SIG-M5 (cell line): ENCODE data around the gene TPSG1.
"Not testable (repeated sequence)": the region's sequence is repeated elsewhere in the genome, so short reads cannot be mapped to it uniquely, and the experiment has no call there.

Experiments used
- DNase-seq: peaks from one replicate; lab custom pipeline; 2025; lab: John Stamatoyannopoulos, UW

The TPSG1 gene

DNA sequence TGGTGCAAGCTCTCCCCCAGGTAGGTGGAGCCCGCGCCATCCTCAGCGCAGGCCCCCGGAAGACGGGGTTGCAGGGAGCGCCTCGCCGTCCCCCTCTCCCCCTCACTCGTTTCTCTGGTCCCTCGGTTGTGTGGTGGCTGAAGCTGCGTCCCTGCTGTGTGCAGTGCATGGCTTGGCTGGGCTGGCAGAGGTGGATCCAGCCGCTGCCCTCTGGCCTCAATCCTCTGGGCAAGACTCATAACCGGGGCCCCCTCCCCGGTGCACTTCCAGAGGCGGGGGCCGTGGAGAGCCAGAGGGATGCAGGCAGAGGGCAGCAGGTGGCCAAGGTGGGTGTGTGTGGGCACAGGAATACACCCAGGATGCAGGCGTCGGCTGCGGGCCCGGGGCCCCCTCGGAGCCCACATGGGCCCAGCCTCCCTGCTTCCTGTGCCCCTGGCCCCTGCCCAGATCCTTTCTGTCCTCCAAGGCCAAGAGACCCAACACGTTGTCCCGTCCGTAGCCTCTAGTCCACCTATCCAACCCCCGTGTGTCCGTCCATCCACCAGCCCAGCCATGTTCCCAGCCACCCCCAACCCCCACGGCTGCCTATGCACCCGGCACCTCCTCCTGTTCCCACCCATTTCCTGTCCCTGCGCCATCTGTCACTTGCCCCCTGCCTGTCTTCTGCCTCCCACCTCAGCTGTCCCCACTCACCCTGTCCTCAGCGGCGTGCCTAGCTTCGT lies 9.3 kb downstream of the TPSG1 start:
- DNase-seq: no peak

GRCh38 chr16:1214719-1215118 lies 10.3 kb downstream of the TPSG1 start:
- DNase-seq: no peak

DNA sequence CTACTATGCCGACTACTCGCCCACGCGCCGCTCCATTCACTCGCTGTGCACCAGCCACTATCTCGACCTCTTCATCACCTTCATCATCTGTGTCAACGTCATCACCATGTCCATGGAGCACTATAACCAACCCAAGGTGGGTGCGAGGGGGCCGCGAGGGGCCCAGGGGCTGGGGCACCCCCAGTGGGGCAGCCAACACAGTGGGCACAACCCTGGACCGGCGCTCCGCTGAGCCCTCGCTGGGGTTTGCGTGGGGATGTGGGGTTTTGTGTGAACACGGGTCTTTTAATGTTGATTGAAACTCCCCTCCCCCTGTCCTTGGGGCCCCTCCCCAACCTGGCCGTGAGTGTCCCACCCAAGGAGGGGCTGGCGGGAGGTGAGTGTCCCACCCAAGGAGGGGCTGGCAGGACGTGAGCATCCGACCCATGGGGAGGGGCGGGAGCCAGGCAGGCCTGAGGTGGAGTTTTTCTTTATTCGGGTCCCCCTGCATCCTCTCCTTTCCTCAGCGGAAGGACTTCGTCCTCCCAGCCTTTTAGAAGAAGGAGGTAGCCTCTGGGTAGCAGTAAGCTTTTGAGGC lies 11.2 kb downstream of the TPSG1 start:
- no peak for DNase-seq

- DNase-seq: no peak
Measured at GRCh38 chr16:1213231-1213630, 11.8 kb downstream of the TPSG1 start.

- DNase-seq: no peak
Measured at GRCh38 chr16:1212616-1213194, 12.4 kb downstream of the TPSG1 start.

GRCh38 chr16:1211451-1212268 lies 13.4 kb downstream of the TPSG1 start:
- DNase-seq: no peak

DNA sequence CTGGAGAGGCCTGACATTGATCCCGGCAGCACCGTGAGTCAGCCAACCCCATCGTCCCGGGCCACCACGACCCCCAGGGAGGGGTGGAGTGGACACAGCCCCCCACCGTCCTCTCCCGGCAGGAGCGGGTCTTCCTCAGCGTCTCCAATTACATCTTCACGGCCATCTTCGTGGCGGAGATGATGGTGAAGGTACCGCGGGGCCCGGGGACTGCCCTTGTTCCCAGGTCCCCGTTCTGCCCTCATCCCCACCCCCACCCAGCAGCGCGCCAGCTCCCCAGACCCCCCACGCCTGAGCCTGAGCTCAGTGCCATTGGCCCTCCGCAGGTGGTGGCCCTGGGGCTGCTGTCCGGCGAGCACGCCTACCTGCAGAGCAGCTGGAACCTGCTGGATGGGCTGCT lies 14.6 kb downstream of the TPSG1 start:
- DNase-seq: no peak

GRCh38 chr16:1209081-1209480 lies 16.0 kb downstream of the TPSG1 start:
- no peak for DNase-seq

DNA sequence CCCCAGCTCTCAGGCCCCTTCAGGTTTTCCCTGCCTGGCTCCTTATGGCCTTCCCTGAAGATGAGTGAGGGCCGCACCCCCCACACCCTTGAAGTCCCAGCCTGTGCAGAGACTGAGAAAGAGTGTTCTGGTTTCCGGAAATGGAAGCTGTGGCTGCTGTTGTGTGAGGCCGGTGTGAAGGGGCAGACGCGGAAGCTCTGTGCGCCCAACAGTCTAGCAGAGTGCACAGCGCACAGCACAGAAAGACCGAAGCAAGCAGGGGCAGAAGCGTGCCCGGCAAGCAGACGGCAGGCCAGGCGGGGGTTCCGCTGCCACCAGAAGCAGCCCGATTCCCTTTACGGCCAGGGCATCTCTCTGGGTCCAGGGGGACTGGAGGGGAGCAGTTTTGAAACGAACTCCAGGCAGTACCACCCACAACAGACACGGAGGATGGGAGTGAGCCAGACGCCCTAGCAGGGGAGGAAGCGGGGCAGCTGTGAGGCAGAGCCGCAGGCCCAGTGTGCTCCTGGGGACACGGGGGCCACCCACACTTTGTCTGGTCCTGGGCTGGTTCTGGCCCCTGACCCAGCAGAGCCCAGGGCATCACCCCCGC lies 16.7 kb downstream of the TPSG1 start:
- no peak for DNase-seq

DNA sequence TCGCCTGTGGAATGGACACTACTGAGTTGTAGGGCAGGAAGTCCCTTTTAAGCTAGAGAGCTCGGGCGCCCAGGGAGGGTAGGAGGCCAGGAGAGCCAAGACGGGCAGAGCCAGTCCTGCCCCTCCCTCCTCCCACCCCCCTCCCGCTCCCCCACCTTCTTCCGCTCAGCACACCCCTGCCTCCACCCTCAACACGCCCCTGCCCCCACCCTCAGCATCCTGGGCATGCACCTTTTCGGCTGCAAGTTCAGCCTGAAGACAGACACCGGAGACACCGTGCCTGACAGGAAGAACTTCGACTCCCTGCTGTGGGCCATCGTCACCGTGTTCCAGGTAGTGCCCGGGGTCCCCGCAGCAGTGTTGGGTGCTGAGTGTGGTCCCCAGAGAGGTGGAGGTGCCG lies 18.3 kb downstream of the TPSG1 start:
- no peak for DNase-seq

DNA sequence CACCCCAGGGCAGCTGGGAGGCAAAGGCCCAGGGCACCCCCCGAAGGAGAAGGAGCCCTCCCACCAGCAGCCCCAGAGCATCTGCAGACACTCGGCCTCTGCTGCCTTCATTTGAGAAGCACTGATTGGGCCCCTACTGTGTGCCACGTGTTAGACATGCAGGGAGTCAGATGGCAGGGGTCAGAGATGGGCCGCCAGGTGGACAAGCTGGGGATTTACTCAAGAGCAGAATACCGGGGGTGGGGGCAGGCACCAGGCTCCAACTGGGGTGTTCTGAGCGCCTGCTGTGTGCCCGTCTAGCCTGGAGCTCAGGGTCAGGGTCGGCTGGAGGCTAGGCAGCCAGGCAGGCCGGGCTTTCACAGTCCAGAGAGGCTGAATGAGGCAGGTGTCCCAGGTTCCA lies 18.7 kb downstream of the TPSG1 start:
- DNase-seq: no peak

DNA sequence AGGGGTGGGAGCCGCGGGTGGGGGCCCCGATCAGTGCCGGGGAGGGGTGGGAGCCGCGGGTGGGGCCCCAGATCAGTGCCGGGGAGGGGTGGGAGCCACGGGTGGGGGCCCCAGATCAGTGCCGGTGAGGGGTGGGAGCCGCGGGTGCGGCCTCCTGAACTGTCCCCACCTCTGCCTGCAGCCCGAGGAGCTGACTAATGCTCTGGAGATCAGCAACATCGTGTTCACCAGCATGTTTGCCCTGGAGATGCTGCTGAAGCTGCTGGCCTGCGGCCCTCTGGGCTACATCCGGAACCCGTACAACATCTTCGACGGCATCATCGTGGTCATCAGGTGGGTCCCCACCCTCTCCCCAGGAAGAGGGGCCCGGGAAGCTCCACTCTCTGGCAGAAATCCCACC lies 20.1 kb downstream of the TPSG1 start:
- DNase-seq: no peak

DNA sequence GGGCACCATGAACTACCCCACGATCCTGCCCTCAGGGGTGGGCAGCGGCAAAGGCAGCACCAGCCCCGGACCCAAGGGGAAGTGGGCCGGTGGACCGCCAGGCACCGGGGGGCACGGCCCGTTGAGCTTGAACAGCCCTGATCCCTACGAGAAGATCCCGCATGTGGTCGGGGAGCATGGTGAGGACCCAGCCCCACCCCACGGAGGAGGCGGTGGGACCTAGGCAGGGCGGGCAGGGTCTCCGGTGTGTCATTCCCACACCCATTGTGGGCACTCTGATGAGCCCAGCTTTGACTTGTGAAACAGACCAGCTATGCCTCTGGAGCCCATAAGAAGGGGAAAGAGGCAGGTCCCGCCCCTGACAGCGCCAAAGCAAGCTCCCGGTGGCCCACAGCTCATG lies 22.8 kb downstream of the TPSG1 start:
- DNase-seq: no peak

DNA sequence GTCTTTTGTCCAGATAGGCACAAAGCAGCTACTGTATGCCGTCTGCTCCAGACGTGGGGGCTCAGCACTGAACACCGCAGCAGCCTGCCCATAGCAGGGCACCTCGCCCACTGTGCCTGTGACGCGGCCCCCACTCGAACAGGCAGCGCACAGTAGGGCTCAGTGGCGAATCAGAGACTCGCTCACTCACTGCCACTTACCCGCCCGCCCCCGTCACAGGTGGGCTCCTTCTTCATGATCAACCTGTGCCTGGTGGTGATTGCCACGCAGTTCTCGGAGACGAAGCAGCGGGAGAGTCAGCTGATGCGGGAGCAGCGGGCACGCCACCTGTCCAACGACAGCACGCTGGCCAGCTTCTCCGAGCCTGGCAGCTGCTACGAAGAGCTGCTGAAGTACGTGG lies 23.6 kb downstream of the TPSG1 start:
- no peak for DNase-seq

DNA sequence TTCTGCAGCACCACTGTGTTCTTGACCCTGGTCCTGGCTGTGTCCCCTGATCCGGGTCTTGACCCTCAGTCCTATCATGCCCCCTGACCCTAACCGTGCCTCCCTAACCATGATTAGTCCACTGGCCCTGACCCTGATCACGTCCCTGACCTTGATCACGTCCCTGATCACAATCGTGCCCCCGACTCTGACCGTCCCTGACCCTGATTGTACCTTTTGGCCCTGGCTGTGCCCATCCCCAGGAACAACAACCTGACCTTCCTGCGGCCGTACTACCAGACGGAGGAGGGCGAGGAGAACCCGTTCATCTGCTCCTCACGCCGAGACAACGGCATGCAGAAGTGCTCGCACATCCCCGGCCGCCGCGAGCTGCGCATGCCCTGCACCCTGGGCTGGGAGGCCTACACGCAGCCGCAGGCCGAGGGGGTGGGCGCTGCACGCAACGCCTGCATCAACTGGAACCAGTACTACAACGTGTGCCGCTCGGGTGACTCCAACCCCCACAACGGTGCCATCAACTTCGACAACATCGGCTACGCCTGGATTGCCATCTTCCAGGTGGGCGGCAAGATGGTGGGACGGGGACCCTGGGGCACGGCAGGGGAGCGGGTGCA lies 24.9 kb downstream of the TPSG1 start:
- DNase-seq: no peak

DNA sequence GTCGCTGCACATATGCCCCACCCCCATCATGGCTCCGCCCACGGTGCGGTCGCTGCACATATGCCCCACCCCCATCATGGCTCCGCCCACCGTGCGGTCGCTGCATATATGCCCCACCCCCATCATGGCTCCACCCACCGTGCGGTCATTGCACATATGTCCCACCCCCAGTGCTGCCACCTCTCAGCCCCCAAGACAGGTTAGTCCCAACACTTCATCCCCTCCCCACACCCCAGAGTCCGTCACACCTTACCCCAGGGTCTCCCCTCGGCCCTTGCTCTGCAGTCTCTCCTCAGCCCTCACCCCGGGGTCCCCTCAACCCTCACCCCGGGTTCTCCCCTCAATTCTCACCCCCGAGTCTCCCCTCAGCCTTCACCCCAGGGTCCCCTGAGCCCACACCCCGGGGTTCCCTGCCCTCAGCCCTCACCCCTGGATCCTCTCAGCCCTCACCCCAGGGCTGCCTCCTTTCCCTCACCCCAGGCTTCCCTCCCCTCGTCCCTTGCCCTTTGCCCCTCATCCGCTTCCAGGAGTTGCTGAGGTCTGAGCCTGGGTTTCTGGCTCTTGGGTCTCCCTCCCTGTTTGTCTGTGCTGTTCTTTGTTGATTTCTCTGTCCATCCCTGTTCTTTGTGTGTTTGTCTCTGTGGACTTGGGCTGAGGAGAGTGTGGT lies 25.6 kb downstream of the TPSG1 start:
- DNase-seq: no peak

DNA sequence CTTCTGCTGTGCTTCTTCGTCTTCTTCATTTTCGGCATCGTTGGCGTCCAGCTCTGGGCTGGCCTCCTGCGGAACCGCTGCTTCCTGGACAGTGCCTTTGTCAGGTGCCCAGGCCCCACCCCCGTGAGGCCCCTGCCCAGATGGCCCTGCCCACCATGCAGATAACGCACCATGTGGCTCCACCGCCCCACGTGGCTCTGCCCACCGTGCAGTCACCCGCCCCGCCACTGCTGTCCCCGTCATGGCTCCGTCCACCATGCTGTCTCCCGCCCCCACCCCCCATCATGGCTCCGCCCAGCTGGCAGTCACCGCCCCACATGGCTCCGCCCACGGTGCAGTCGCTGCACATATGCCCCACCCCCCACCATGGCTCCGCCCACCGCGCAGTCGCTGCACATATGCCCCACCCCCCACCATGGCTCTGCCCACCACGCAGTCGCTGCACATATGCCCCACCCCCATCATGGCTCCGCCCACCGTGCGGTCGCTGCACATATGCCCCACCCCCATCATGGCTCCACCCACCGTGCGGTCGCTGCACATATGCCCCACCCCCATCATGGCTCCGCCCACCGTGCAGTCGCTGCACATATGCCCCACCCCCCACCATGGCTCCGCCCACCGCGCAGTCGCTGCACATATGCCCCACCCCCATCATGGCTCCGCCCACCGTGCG lies 26.3 kb downstream of the TPSG1 start:
- DNase-seq: not testable (repeated sequence)

- no peak for DNase-seq
Measured at GRCh38 chr16:1198194-1198593, 26.9 kb downstream of the TPSG1 start.

DNA sequence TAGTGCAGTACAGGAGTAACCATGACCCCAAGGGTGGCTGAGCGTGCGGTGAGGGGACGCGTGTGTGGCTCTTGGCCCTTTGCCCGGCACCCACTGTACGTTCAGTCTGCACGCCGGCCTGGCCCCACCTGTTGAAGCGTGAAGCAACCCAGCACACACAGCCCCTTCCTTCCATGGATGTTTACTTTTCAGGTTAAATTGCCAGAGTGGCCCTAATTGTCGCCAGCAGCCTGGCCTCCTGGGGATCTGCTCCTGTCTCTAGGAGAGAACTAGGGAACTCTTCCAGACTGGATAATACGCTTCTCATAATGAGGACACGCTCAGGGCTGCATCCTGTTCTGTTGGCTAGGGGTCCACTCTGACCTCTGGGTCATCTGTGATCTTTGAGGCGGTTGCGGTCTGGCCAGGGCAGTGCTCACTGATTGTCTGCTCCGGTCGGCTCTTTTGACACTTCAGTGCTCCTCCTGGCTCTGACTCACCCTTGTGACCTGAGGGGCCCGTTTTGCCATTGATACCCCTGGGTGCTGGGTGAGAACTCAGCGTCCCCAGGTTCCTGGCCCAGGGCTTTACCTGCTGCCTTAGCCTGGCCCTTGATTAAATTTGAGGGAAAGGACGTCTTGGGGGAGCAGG lies 27.7 kb downstream of the TPSG1 start:
- DNase-seq: no peak

GRCh38 chr16:1196494-1196893 lies 28.6 kb downstream of the TPSG1 start:
- DNase-seq: no peak

DNA sequence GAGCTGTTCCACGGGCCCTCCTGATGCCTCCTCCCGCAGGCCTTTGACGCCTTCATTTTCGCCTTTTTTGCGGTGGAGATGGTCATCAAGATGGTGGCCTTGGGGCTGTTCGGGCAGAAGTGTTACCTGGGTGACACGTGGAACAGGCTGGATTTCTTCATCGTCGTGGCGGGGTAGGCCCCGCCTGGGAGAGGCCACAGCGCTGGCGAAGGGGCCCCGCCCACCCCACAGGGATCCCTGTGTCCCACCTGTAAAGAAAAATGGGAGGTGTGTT lies 29.7 kb downstream of the TPSG1 start:
- DNase-seq: no peak
